ENCODE results near the gene XRCC1.
A peak's percentile ranks its signal among the peaks of the same experiment; 100 is the strongest.

The XRCC1 gene

GRCh38 chr19:43595605-43595998, 20.3 kb upstream of the XRCC1 start (continued):
- no peak for TF ChIP-seq ZNF350 (tag by site-specific recombination; IDR thresholded peaks at IDR 0.05)
- TF ChIP-seq MZF1 (tag by site-specific recombination; IDR thresholded peaks at IDR 0.05; ENCODE audit: borderline replicate concordance): 0 out of 2 replicates have a peak, but pooled peaks have one; percentile 11
- TF ChIP-seq EGR2 (tag by site-specific recombination; IDR thresholded peaks at IDR 0.05; ENCODE audit: low read depth): no peak
- no peak; the same call in 1 of the 2 replicates for TF ChIP-seq ZXDB (tag by site-specific recombination; IDR thresholded peaks at IDR 0.05)
- no peak for TF ChIP-seq PRDM1 (tag by site-specific recombination; IDR thresholded peaks at IDR 0.05)
- TF ChIP-seq ZNF112 (tag by site-specific recombination; IDR thresholded peaks at IDR 0.05): no peak
- TF ChIP-seq SP3 (tag by site-specific recombination; IDR thresholded peaks at IDR 0.05): no peak
- TF ChIP-seq ZNF677 (tag by site-specific recombination; IDR thresholded peaks at IDR 0.05): no peak
- no peak; the same call in 1 of the 2 replicates for TF ChIP-seq KLF7 (tag by site-specific recombination; IDR thresholded peaks at IDR 0.05; ENCODE audit: borderline replicate concordance)
- no peak for TF ChIP-seq ZNF830 (tag by site-specific recombination; IDR thresholded peaks at IDR 0.05; ENCODE audit: low read depth)
- 0 out of 2 replicates have a peak, but pooled peaks have one; percentile 11 for TF ChIP-seq INSM2 (tag by site-specific recombination; IDR thresholded peaks at IDR 0.05)
- no peak; the same call in 1 of the 2 replicates for TF ChIP-seq ZNF394 (tag by site-specific recombination; IDR thresholded peaks at IDR 0.05; ENCODE audit: borderline replicate concordance)
- 0 out of 2 replicates have a peak, but pooled peaks have one; percentile 52 for TF ChIP-seq ZBTB10 (tag by site-specific recombination; IDR thresholded peaks at IDR 0.05)
- no peak for TF ChIP-seq ZNF202 (tag by site-specific recombination; IDR thresholded peaks at IDR 0.05; ENCODE audit: borderline replicate concordance)
- TF ChIP-seq ZBTB8A (tag by site-specific recombination; IDR thresholded peaks at IDR 0.05): no peak
- no peak; the same call in 1 of the 2 replicates for TF ChIP-seq ZNF248 (tag by site-specific recombination; IDR thresholded peaks at IDR 0.05)
- TF ChIP-seq ZSCAN16 (tag by site-specific recombination; IDR thresholded peaks at IDR 0.05): 0 out of 2 replicates have a peak, but pooled peaks have one; percentile 66
- TF ChIP-seq ZNF211 (tag by site-specific recombination; IDR thresholded peaks at IDR 0.05; ENCODE audit: low read depth): no peak
- TF ChIP-seq ZNF2 (tag by site-specific recombination; IDR thresholded peaks at IDR 0.05): peak; percentile 77
- TF ChIP-seq ZNF146 (tag by site-specific recombination; IDR thresholded peaks at IDR 0.05): no peak
- TF ChIP-seq ZNF501 (tag by site-specific recombination; IDR thresholded peaks at IDR 0.05): 0 out of 2 replicates have a peak, but pooled peaks have one; percentile 33
- no peak for TF ChIP-seq ZNF239 (tag by site-specific recombination; IDR thresholded peaks at IDR 0.05)
- no peak for TF ChIP-seq ZNF777 (tag by site-specific recombination; IDR thresholded peaks at IDR 0.05; ENCODE audit: borderline replicate concordance)
- no peak for TF ChIP-seq ZNF354C (tag by site-specific recombination; IDR thresholded peaks at IDR 0.05; ENCODE audit: borderline replicate concordance, low read depth)
- TF ChIP-seq ZNF404 (tag by site-specific recombination; IDR thresholded peaks at IDR 0.05): no peak
- TF ChIP-seq ZNF660 (tag by site-specific recombination; IDR thresholded peaks at IDR 0.05): peak; percentile 68; the same call in 1 of the 2 replicates
- TF ChIP-seq ZNF426 (tag by site-specific recombination; IDR thresholded peaks at IDR 0.05): no peak
- TF ChIP-seq ZNF18 (tag by site-specific recombination; IDR thresholded peaks at IDR 0.05): peak; percentile 74
- 0 out of 2 replicates have a peak, but pooled peaks have one; percentile 55 for TF ChIP-seq ZIC2 (tag by site-specific recombination; IDR thresholded peaks at IDR 0.05)
- TF ChIP-seq ZSCAN4 (tag by site-specific recombination; IDR thresholded peaks at IDR 0.05): peak; percentile 31; the same call in 1 of the 2 replicates
- no peak for TF ChIP-seq TCF7L2 (IDR thresholded peaks at IDR 0.05; ENCODE audit: borderline replicate concordance, low read depth, low read length)
- TF ChIP-seq ZNF132 (tag by site-specific recombination; IDR thresholded peaks at IDR 0.05; ENCODE audit: borderline replicate concordance): no peak
- peak; percentile 67 for TF ChIP-seq ZNF121 (tag by site-specific recombination; IDR thresholded peaks at IDR 0.05)
- 0 out of 2 replicates have a peak, but pooled peaks have one; percentile 26 for TF ChIP-seq ZNF785 (tag by site-specific recombination; IDR thresholded peaks at IDR 0.05)
- peak; percentile 87 for TF ChIP-seq ZFP37 (tag by site-specific recombination; IDR thresholded peaks at IDR 0.05)
- TF ChIP-seq KLF16 (tag by site-specific recombination; IDR thresholded peaks at IDR 0.05): peak; percentile 71

All from HEK293 (cell line).